Skeletal muscle satellite cell (primary cell): ENCODE results near the gene ALOX12B.

Experiments
- H3K27me3 ChIP-seq: 2 replicates; pipeline ENCODE4 v1.7.0; 2013; ENCODE audit warnings: low read length; ENCODE audit not compliant: control insufficient read depth, insufficient read depth
- H3K36me3 ChIP-seq: 2 replicates; pipeline ENCODE4 v1.7.0; 2013; ENCODE audit warnings: mild to moderate bottlenecking, control low read depth, low read length; ENCODE audit not compliant: insufficient read depth
- H3K4me1 ChIP-seq: 2 replicates; pipeline ENCODE4 v1.7.0; 2013; ENCODE audit warnings: low read length; ENCODE audit not compliant: control insufficient read depth, insufficient read depth
- H3K4me2 ChIP-seq: 2 replicates; pipeline ENCODE4 v1.7.0; 2013; ENCODE audit warnings: mild to moderate bottlenecking, low read length
- H3K4me3 ChIP-seq: 2 replicates; pipeline ENCODE4 v1.7.0; 2013; ENCODE audit warnings: low read length
- H3K9ac ChIP-seq: 2 replicates; pipeline ENCODE4 v1.7.0; 2013; ENCODE audit warnings: mild to moderate bottlenecking, low read depth, low read length, moderate library complexity
- H3K9me3 ChIP-seq: replicated peaks from 2 replicates; pipeline ENCODE4 v1.7.0; 2013; ENCODE audit warnings: mild to moderate bottlenecking, control low read depth, low read length

Gene ALOX12B

DNA sequence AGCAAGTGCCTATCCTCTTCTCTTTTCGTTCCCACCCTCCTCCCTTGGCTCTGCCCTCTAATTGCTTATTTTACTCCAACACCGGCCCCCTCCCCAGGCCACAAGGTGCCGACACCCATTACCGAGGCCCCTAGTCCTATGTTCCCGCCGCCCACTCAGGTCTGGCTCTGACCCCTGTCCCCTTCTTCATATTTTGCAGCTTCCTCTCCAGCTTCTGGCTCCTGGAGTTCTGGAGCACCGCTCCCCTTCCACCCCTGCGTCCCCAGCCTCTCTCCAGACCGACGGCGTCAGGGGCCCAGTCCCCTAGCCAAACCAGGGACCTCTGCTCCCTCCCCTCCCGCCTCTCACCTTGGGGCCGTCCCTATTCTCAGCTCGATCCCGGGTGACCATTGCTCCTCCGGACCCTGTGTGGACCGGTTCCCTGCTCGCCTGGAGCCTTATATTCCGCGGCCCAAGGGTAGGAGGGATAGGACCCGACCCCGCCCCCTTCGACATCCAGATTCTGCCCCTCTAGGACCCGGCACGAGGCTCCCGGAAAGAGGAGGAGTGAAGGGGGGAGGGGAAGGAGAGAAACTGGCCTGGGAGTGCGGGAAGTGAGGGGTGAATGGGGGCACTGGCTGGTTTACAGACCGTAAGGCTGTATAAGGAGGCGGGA is 36.3 kb upstream of the ALOX12B start, which contains the start of gene HES7:
Gene HES7 (minus strand): TSS at position 412 of the 655 bp plus-strand sequence. CDS start 22 bp downstream, at position 390.
- no peaks in the 10 kb centered on the region for H3K9me3 ChIP-seq
- no peaks in the 10 kb centered on the region for H3K27me3 ChIP-seq
- peaks cover 42% of the 10 kb centered on the region for H3K4me1 ChIP-seq
- no peaks in the 10 kb centered on the region for H3K36me3 ChIP-seq
- H3K4me3 ChIP-seq = peak within 1 kb of the TSS; percentile 72
- H3K4me2 ChIP-seq = peak within 1 kb of the TSS; percentile 89
- H3K9ac ChIP-seq = peak within 1 kb of the TSS; percentile 60

DNA sequence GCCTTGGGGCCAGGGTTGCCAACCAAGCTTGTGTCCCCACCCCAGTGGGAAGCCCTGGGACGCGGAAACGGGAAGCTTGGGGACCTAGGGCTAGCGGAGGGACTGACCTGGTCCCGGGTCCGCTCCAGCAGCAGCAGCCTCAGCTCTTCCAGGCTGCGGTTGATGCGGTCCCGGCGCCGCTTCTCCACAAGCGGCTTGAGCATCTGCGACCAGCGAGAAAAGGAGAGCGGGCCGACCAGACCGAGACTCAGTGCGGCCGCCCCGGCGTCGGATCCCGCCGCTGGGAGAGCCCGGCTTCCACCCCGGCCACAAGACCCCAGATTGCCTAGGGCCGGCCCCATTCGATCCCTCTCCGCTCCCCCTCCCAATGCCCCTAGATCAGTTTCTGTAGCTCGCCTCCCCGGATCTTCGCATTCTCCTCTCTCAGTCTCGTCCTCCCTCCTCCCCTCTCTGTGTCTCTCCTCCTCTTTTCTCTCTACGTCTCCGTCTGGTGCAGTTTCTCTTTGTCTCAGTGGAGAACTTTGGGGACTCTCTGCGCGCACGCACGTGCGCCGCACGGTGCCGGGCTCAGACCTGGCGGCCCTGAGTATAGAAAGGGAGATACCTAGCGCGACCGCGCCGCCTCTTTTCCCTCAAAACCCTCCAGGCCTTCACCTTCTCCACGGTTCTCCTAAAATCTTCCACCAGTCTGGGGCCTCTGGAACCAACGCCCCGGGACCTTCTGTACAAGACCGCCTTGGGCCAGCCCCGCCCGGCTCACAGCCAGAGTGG is 35.6 kb upstream of the ALOX12B start:
- Histone ChIP-seq H3K9ac (peak overlapping the region; percentile 60), H3K36me3 (no peaks in the 10 kb centered on the region), H3K9me3 (no peaks in the 10 kb centered on the region), H3K4me3 (peak overlapping the region; percentile 72), H3K27me3 (no peaks in the 10 kb centered on the region), H3K4me1 (peaks cover 47% of the 10 kb centered on the region), H3K4me2 (peak overlapping the region; percentile 89)

DNA sequence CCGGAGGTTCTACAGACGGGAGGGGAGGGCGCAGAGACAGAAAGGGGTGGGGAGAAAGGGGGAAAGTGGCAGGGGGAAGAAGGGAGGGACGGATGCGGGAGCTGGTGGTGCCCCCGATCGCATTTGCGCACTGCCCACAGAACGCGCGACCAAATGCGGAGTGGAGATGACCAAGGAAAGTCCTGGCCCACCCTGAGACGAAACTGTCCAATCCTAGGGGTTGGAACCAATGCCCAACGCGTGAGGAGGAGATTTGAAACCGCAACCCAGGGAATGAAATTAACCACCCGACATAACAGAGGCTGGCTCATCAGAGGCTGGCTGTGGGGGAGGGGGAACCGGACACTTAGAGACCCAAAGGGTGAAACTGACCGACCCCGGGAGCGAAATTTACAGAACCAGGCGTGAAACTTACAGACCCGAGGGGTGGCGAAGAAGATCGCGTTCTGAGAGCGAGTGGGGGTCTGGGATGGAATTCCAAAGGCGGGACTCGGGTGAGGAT is 35.0 kb upstream of the ALOX12B start:
- Histone ChIP-seq H3K36me3 (no peaks in the 10 kb centered on the region), H3K9me3 (no peaks in the 10 kb centered on the region), H3K4me1 (peaks cover 53% of the 10 kb centered on the region), H3K9ac (peak overlapping the region; percentile 60), H3K4me2 (peak overlapping the region; percentile 89), H3K27me3 (peaks cover 2% of the 10 kb centered on the region), H3K4me3 (peak overlapping the region; percentile 72)

DNA sequence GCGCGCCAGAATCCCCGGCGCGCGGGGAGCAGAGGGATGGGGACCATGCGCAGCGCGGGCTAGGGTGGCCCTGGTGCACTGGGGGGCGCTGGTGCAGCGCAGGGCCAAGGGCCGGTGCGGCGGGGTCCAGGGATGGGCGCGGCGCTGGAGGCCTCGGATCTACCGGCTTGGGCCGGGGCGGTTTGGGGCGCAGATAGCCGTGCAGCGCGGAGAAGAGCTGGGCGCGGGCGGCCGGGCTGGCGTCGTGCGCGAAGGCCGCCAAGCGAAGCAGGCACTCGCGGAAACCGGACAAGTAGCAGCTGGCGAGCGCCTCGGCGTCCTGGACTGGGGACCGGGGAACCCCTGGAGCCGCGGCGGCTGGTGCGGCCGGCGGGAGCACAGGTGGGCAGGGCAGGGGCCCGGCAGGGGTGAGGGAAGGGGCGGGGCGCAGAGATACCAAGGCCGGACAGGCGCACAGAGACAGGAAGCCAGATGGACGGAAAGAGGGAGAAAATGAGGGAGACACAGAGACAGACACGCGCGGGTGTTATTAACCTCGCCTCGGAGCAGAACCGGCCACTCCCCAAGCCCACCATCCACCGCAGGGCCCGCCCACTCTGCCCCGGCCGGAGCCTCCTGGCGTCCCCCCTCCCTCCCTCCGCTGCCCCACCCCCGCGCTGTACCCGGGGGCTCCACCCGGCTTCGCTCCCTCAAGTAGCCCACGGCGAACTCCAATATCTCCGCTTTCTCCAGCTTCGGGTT is 34.3 kb upstream of the ALOX12B start:
- peaks cover 4% of the 10 kb centered on the region for H3K27me3 ChIP-seq
- peak overlapping the region; percentile 89 for H3K4me2 ChIP-seq
- H3K4me3 ChIP-seq = peak overlapping the region; percentile 72
- no peaks in the 10 kb centered on the region for H3K9me3 ChIP-seq
- peak overlapping the region; percentile 60 for H3K9ac ChIP-seq
- no peaks in the 10 kb centered on the region for H3K36me3 ChIP-seq
- H3K4me1 ChIP-seq = peaks cover 49% of the 10 kb centered on the region

DNA sequence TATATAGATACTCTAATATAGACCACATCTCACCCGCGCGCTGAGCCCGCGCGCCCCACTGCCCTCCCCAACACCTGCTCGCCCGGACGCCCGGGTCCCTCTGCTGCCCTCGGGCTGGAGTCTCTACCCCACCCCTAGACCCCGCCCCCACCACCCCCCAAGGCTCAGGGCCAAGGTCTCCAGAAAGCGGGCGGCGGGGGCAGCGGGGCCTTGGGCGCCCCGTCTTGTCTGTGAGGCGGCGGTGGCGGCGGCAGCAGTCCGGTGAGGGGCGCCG is 33.8 kb upstream of the ALOX12B start:
- Histone ChIP-seq H3K4me1 (peaks cover 49% of the 10 kb centered on the region), H3K4me2 (peak overlapping the region; percentile 89), H3K9me3 (no peaks in the 10 kb centered on the region), H3K9ac (no peak overlapping the region), H3K36me3 (no peaks in the 10 kb centered on the region), H3K27me3 (peaks cover 9% of the 10 kb centered on the region), H3K4me3 (peak overlapping the region; percentile 80)

DNA sequence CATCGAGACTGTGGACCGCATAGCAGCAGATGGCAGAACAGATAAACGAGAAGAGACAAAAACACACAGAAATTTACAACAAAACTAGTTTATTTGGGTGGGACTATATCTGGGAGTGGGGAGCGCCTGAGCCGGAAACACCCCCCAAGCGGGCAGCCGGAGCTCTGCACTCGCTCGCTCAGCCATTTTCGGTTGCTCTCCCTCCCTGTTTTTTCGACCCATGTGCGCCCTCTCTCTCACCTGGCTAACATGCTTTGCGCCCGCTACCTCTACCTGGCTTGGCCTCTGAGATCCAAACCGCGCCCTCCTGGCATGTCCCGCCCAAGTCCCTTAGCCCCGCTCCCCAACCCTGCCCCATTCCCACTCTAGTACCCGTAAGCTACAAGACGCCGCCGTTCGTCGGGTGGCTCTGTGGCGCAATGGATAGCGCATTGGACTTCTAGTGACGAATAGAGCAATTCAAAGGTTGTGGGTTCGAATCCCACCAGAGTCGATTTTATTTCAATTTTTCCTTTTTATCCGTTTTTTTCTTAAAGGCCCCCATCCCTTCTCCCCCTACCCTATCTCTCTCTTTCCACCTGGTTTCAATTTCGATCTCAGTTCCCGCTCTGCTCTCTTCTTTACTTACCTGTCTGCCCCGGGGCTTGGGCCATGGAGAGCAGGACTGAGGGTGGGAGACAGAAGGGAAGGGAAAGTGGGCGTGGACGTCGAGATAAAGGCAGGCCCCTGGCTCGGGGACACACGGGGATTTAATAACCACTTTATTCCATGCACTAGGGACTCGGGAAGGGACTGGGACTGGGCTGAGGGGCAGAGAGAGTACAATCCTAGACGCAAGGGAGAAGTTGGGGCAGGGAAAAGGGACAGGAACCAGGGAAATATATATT is 33.2 kb upstream of the ALOX12B start:
- H3K36me3 ChIP-seq = no peaks in the 10 kb centered on the region
- H3K4me1 ChIP-seq = peaks cover 46% of the 10 kb centered on the region
- H3K9me3 ChIP-seq = no peaks in the 10 kb centered on the region
- peaks cover 15% of the 10 kb centered on the region for H3K27me3 ChIP-seq
- peak overlapping the region; percentile 68 for H3K9ac ChIP-seq
- peak overlapping the region; percentile 89 for H3K4me2 ChIP-seq
- peak overlapping the region; percentile 80 for H3K4me3 ChIP-seq

DNA sequence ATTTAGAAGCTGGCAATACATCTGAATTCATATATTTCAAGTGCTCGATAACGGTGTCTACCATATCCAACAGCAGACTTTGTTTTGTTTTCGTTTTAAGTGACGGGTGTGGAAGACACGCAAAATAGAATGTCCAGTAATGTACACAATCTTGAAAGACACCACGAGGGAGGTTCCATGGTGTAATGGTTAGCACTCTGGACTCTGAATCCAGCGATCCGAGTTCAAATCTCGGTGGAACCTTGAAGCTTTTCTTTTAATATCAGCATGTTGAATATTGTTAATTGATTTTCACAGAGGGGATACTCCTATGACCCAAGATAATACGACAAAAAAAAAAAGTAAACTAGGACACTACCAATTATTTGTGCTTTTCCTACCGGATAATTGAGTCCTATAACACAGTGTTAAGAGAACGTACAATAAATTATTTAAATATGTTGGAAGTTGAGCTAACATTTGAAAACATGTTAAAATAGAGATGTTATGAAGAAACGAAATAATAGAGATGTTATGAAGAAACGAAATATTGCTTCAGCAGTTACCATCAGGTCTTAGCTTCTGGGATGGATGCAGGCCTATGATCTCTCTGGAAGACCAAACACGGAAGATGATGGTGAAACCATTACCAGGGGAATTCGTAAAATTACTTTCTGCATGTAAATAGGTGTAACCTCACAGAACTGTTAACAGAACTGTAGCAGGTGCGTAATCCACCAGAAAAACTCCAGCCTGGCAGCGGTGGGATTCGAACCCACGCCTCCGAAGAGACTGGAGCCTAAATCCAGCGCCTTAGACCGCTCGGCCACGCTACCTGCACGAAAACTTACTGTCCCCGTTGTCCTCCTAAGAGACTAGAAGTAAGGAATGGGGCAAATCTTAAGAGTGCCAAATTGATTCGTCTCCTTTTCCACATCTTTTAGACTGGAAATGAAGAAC is 32.3 kb upstream of the ALOX12B start:
- Histone ChIP-seq H3K4me2 (peak overlapping the region; percentile 96), H3K27me3 (peaks cover 24% of the 10 kb centered on the region), H3K9me3 (no peaks in the 10 kb centered on the region), H3K9ac (peak overlapping the region; percentile 68), H3K4me3 (peak overlapping the region; percentile 80), H3K4me1 (peaks cover 39% of the 10 kb centered on the region), H3K36me3 (no peaks in the 10 kb centered on the region)

DNA sequence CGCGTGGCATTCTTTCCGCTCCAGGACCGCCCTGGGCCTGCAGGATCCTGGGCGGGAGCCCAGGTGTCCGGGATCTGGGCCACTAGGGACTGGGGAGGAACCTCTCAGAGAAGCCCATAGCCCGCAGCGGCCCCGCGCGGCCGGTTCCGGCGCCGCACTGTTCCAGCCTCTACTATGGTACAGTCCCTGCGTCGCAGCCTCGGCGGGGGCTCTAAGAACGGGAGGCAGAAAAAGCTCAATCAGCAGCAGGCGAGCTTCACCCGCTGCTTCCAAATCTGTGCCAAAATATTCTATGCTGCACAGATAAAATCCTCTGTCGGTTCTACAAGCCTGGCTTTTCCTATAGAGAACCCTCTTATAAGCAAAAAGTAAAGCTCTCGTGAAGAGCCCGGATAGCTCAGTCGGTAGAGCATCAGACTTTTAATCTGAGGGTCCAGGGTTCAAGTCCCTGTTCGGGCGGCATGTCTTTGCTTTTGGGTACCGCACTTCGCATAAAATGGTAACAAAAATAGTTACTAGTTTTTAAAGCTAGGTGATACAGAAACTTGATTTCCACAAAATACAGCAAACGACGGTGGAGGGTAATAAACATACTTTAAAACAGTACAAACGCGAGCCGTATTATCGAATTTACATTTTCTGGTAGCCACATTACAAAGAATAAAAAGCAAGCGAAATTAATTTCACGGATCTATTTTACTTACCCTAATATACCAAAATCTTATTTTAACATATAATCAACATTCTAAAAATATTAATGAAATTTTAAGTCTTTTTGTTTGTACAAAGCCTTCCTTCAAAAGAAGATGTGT is 31.5 kb upstream of the ALOX12B start:
- Histone ChIP-seq H3K4me1 (peaks cover 32% of the 10 kb centered on the region), H3K27me3 (peaks cover 31% of the 10 kb centered on the region), H3K36me3 (no peaks in the 10 kb centered on the region), H3K9ac (peak overlapping the region; percentile 60), H3K4me2 (peak overlapping the region; percentile 96), H3K9me3 (no peaks in the 10 kb centered on the region), H3K4me3 (peak overlapping the region; percentile 70)

DNA sequence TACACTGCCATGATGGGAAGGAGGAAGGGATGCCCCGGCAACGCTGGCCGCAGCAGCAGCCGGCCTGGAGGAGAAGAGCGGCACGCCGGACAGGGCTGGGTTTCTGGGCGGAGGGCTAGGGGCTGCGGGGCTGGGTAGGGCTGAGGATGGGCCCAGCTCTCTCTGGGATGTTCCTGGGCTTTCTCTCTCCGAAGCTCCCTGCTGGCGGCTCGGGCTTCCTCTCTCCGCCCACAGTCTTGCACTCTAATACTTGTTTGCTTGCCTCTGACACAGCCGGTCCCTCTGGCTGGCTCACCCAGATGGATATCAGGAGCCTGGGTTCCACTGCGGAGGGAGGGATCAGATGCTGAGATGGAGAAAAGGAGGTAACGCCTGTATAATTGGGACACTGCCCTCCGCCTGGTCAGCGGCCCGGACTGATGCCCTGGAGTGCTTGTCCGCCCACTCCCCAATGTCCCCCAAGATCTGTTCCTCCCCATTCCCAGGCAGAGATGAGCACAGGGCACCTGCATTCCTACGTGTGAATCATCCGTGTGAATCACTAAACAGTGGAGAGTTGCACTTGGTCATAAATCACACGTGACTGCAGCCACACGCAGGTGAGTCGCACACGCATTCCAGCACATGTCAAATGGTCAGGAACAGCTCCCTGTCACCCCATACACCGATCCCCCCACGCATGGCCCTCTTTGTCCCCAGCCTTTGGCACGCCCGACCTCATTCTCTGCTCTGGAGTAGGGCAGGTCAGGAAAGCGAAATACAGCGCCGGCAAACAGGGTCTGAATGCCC is 30.7 kb upstream of the ALOX12B start, which contains the start of gene ALOXE3:
Gene ALOXE3 (minus strand): TSS at position 535 of the 789 bp plus-strand sequence. CDS start 524 bp downstream, at position 11.
- no peaks in the 10 kb centered on the region for H3K9me3 ChIP-seq
- peaks cover 24% of the 10 kb centered on the region for H3K4me1 ChIP-seq
- H3K4me2 ChIP-seq = peak within 1 kb of the TSS; percentile 96
- peak within 1 kb of the TSS; percentile 70 for H3K4me3 ChIP-seq
- no peaks in the 10 kb centered on the region for H3K36me3 ChIP-seq
- peak within 1 kb of the TSS; percentile 60 for H3K9ac ChIP-seq
- peaks cover 32% of the 10 kb centered on the region for H3K27me3 ChIP-seq
